Measurements from ENCODE around the gene UVRAG. TPM values are rescaled to one million over a fixed set of nuclear protein-coding genes. Genes with fewer than 3 reads are reported as not detected.
A peak's percentile ranks its signal among the peaks of the same experiment; 100 is the strongest.

UVRAG gene
- polyA plus RNA-seq (ENCODE audit: insufficient read length in 4 of 4) = 10 to 100 TPM; 15.0 to 21.5 (median 16.4) TPM

- peak; percentile 99 to 100 (median 99) for DNase-seq (ENCODE audit: low read depth in 4 of 4, low spot score in 2 of 4)
Measured at GRCh38 chr11:75814677-75815344, at the start of gene UVRAG. Gene UVRAG, plus strand, starts transcription at chr11:75815210. Its CDS starts 198 bp downstream, at chr11:75815408.

- no peak for DNase-seq (ENCODE audit: low read depth in 4 of 4, low spot score in 2 of 4)
Measured at GRCh38 chr11:75766443-75767227, 48.4 kb upstream of the UVRAG start.

- no peak for DNase-seq (ENCODE audit: low read depth in 4 of 4, low spot score in 2 of 4)
Measured at GRCh38 chr11:75767228-75767572, 47.8 kb upstream of the UVRAG start.

GRCh38 chr11:75767793-75768111 is 47.3 kb upstream of the UVRAG start:
- DNase-seq (ENCODE audit: low read depth in 4 of 4, low spot score in 2 of 4) = no peak

GRCh38 chr11:75768112-75768908 is 46.7 kb upstream of the UVRAG start, which contains the start of gene DGAT2:
Gene DGAT2, plus strand, starts transcription at chr11:75768778. Its CDS starts 214 bp downstream, at chr11:75768992.
- DNase-seq (ENCODE audit: low read depth in 4 of 4, low spot score in 2 of 4) = peak; percentile 44 to 67 (median 54)

GRCh38 chr11:75768909-75769771 is 45.9 kb upstream of the UVRAG start:
- DNase-seq (ENCODE audit: low read depth in 4 of 4, low spot score in 2 of 4) = no peak

- no peak for DNase-seq (ENCODE audit: low read depth in 4 of 4, low spot score in 2 of 4)
Measured at GRCh38 chr11:75770102-75770501, 44.9 kb upstream of the UVRAG start.

GRCh38 chr11:75771646-75772410 is 43.2 kb upstream of the UVRAG start:
- DNase-seq (ENCODE audit: low read depth in 4 of 4, low spot score in 2 of 4) = no peak

GRCh38 chr11:75773595-75774353 is 41.2 kb upstream of the UVRAG start:
- DNase-seq (ENCODE audit: low read depth in 4 of 4, low spot score in 2 of 4) = no peak

- no peak for DNase-seq (ENCODE audit: low read depth in 4 of 4, low spot score in 2 of 4)
Measured at GRCh38 chr11:75775056-75775455, 40.0 kb upstream of the UVRAG start.

GRCh38 chr11:75776546-75776945 is 38.5 kb upstream of the UVRAG start:
- no peak for DNase-seq (ENCODE audit: low read depth in 4 of 4, low spot score in 2 of 4)

- DNase-seq (ENCODE audit: low read depth in 4 of 4, low spot score in 2 of 4) = no peak
Measured at GRCh38 chr11:75777461-75778110, 37.4 kb upstream of the UVRAG start.

GRCh38 chr11:75778962-75779361 is 36.0 kb upstream of the UVRAG start:
- no peak for DNase-seq (ENCODE audit: low read depth in 4 of 4, low spot score in 2 of 4)

GRCh38 chr11:75779960-75780359 is 35.0 kb upstream of the UVRAG start:
- DNase-seq (ENCODE audit: low read depth in 4 of 4, low spot score in 2 of 4) = no peak

- DNase-seq (ENCODE audit: low read depth in 4 of 4, low spot score in 2 of 4) = no peak
Measured at GRCh38 chr11:75780888-75781287, 34.1 kb upstream of the UVRAG start.

- DNase-seq (ENCODE audit: low read depth in 4 of 4, low spot score in 2 of 4) = no peak
Measured at GRCh38 chr11:75781296-75781695, 33.7 kb upstream of the UVRAG start.

GRCh38 chr11:75781831-75782230 is 33.2 kb upstream of the UVRAG start:
- no peak for DNase-seq (ENCODE audit: low read depth in 4 of 4, low spot score in 2 of 4)

GRCh38 chr11:75782540-75783263 is 32.3 kb upstream of the UVRAG start:
- no peak for DNase-seq (ENCODE audit: low read depth in 4 of 4, low spot score in 2 of 4)
